K562 (cell line): Measurements from ENCODE around the gene LYSMD4. TPM values are rescaled to one million over a fixed set of nuclear protein-coding genes. Genes with fewer than 3 reads are reported as not detected.

Experiments
- BACH1 ChIP-seq: fragments of 200-800 bp; sonication (Bioruptor generic); IDR thresholded peaks from 2 replicates; pipeline ENCODE4 v1.6.1; 2016; ENCODE audit warnings: missing genetic modification characterization, missing compliant biosample characterization
- ELF1 ChIP-seq: fragments of 200-800 bp; sonication (Bioruptor generic); IDR thresholded peaks from 2 replicates; pipeline ENCODE4 v1.6.1; 2016; ENCODE audit warnings: missing genetic modification characterization, missing compliant biosample characterization
- NFIC ChIP-seq: fragments of 450-650 bp; IDR thresholded peaks from 2 replicates; pipeline ENCODE4 v1.6.1; 2017; ENCODE audit warnings: mild to moderate bottlenecking, inconsistent platforms
- PTTG1 ChIP-seq: fragments of 450-650 bp; IDR thresholded peaks from 2 replicates; pipeline ENCODE4 v1.6.1; 2016; ENCODE audit warnings: low read depth, mild to moderate bottlenecking, missing genetic modification characterization, missing compliant biosample characterization
- RAD21 ChIP-seq, 2 experiments: fragments of 250-450 bp in 1 of 2; fragments of 450-650 bp in 1 of 2; sonication (Bioruptor Pico) in 1 of 2; formaldehyde crosslinking in 1 of 2; IDR thresholded peaks in 1 of 2; conservative IDR thresholded peaks in 1 of 2; 2 replicates each; pipeline versions ENCODE4 v1.4.0 to v1.8.0; 2020 to 2022; ENCODE audit warnings: mild to moderate bottlenecking in 2 of 2, moderate library complexity in 1 of 2
- RBM17 ChIP-seq: fragments of 200-400 bp; formaldehyde crosslinking; IDR thresholded peaks from 2 replicates; pipeline ENCODE4 v1.6.1; 2017; ENCODE audit warnings: low read depth, mild to moderate bottlenecking, low read length, borderline replicate concordance
- SMC3 ChIP-seq: conservative IDR thresholded peaks from 2 replicates; pipeline ENCODE4 v1.6.1; 2011; ENCODE audit warnings: low read depth, low read length, improper control_type of control experiment; ENCODE audit not compliant: insufficient read depth
- STAG1 ChIP-seq: sonication (generic); formaldehyde crosslinking; IDR thresholded peaks from 2 replicates; pipeline ENCODE4 v1.5.0; 2020; ENCODE audit warnings: missing genetic modification reagents, borderline replicate concordance
- ZNF263 ChIP-seq: sonication (generic); formaldehyde crosslinking; IDR thresholded peaks from 2 replicates; pipeline ENCODE4 v1.8.0; 2022; ENCODE audit warnings: mild to moderate bottlenecking, missing genetic modification reagents, borderline replicate concordance
- ZNF408 ChIP-seq: fragments of 250-450 bp; sonication (Bioruptor Pico); IDR thresholded peaks from 2 replicates; pipeline ENCODE4 v1.4.0; 2020; ENCODE audit warnings: low read depth, mild to moderate bottlenecking, moderate library complexity
- polyA plus RNA-seq, 8 experiments: library from polyadenylated mRNA; depleted of rRNA in 4 of 8; stranded (reverse) in 5 of 8; unstranded in 3 of 8; fragments of >200 nt; fragmentation: Nextera tagmentation in 2 of 8; fragmentation: Illumina TruSeq in 1 of 8; extraction: Ambion mirVana in 2 of 8; extraction: Trizol in 1 of 8; gene quantifications; 2 replicates each; pipeline versions ENCODE4 v1.2.1 to v1.2.3, GENCODE V29; 2011 to 2014; ENCODE audit warnings: inconsistent platforms in 1 of 8, missing spikeins in 1 of 8
- total RNA-seq, 7 experiments: library from RNA; depleted of rRNA in 6 of 7; stranded (reverse); fragments of >200 nt in 6 of 7; fragmentation: Illumina TruSeq in 2 of 7; extraction: Trizol in 2 of 7; gene quantifications; 2 replicates each; pipeline versions ENCODE4 v1.2.1 to v1.2.3, GENCODE V29; 2011 to 2021; ENCODE audit warnings: low replicate concordance in 1 of 7
- TF ChIP-seq, protein P1 (sequence below), 2 experiments: fragments of 450-650 bp; formaldehyde crosslinking in 1 of 2; IDR thresholded peaks; 2 replicates each; pipeline versions ENCODE4 v1.4.0 to v1.6.1; 2014 to 2020; ENCODE audit warnings: mild to moderate bottlenecking in 2 of 2, borderline replicate concordance in 1 of 2, low read depth in 1 of 2
- TF ChIP-seq, protein P2 (sequence below), 3 experiments: IDR thresholded peaks in 2 of 3; conservative IDR thresholded peaks in 1 of 3; 2 replicates each; pipeline ENCODE4 v1.5.1; 2011 to 2012; ENCODE audit warnings: low read length in 3 of 3, mild to moderate bottlenecking in 3 of 3, control low read depth in 2 of 3, improper control_type of control experiment in 1 of 3, inconsistent platforms in 1 of 3, low read depth in 1 of 3, mixed read lengths in 1 of 3, moderate library complexity in 1 of 3; ENCODE audit not compliant: insufficient read depth in 2 of 3
- TF ChIP-seq, protein P3 (sequence below): fragments of 450-650 bp; formaldehyde crosslinking; IDR thresholded peaks from 2 replicates; pipeline ENCODE4 v1.4.0; 2020; ENCODE audit warnings: mild to moderate bottlenecking, moderate library complexity
- TF ChIP-seq, protein P4 (sequence below): fragments of 250-450 bp; sonication (Bioruptor Pico); IDR thresholded peaks from 2 replicates; pipeline ENCODE4 v1.8.0; 2022; ENCODE audit warnings: inconsistent platforms

The LYSMD4 gene
- total and polyA plus RNA-seq, 9 of the 15 experiments (the other 6 are each of a cell fraction or from before 2014, with no cell fraction given), result 0.46 to 3.1 (median 2.0) TPM

DNA sequence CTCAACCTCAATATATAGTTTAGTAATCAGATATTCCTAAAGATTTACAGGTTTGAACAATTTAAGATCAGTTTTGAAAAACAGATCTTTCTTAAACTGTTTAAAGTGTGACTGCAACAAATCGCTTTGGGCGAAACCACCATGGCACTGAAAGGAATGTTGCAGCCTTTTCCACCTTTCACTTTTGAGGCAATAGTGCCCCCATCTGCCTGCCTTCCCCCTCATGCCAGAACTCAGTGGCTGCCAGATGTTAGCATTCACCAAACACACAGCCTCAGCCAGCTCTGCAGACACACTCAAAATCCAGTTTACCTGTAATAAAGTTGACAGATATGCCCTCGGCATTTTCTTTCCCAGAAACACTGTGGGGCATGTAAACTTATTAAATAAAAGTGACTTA is 3.3 kb downstream of the LYSMD4 start (continued):
- TF ChIP-seq, protein P1, sequence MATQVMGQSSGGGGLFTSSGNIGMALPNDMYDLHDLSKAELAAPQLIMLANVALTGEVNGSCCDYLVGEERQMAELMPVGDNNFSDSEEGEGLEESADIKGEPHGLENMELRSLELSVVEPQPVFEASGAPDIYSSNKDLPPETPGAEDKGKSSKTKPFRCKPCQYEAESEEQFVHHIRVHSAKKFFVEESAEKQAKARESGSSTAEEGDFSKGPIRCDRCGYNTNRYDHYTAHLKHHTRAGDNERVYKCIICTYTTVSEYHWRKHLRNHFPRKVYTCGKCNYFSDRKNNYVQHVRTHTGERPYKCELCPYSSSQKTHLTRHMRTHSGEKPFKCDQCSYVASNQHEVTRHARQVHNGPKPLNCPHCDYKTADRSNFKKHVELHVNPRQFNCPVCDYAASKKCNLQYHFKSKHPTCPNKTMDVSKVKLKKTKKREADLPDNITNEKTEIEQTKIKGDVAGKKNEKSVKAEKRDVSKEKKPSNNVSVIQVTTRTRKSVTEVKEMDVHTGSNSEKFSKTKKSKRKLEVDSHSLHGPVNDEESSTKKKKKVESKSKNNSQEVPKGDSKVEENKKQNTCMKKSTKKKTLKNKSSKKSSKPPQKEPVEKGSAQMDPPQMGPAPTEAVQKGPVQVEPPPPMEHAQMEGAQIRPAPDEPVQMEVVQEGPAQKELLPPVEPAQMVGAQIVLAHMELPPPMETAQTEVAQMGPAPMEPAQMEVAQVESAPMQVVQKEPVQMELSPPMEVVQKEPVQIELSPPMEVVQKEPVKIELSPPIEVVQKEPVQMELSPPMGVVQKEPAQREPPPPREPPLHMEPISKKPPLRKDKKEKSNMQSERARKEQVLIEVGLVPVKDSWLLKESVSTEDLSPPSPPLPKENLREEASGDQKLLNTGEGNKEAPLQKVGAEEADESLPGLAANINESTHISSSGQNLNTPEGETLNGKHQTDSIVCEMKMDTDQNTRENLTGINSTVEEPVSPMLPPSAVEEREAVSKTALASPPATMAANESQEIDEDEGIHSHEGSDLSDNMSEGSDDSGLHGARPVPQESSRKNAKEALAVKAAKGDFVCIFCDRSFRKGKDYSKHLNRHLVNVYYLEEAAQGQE (IDR thresholded peaks at IDR 0.05; ENCODE audit: borderline replicate concordance), result peak; percentile 15; the same call in 1 of the 2 replicates
- TF ChIP-seq, protein P1 (CRISPR knock-in tag; IDR thresholded peaks at IDR 0.05; ENCODE audit: low read depth), result no peak
- TF ChIP-seq ELF1 (tag) (no peak), RAD21 (CRISPR knock-in tag; conservative IDR thresholded peaks at IDR 0.05 in 1 of 2, IDR thresholded peaks at IDR 0.05 in 1 of 2) (peak; percentile 60 to 77), STAG1 (CRISPR knock-in tag) (peak; percentile 42; the same call in 1 of the 2 replicates), NFIC (no peak), PTTG1 (tag) (no peak), ZNF408 (CRISPR knock-in tag) (no peak), SMC3 (peak; percentile 25; the same call in 1 of the 2 replicates), ZNF263 (no peak), BACH1 (tag) (no peak), RBM17 (no peak)
- TF ChIP-seq, protein P2, sequence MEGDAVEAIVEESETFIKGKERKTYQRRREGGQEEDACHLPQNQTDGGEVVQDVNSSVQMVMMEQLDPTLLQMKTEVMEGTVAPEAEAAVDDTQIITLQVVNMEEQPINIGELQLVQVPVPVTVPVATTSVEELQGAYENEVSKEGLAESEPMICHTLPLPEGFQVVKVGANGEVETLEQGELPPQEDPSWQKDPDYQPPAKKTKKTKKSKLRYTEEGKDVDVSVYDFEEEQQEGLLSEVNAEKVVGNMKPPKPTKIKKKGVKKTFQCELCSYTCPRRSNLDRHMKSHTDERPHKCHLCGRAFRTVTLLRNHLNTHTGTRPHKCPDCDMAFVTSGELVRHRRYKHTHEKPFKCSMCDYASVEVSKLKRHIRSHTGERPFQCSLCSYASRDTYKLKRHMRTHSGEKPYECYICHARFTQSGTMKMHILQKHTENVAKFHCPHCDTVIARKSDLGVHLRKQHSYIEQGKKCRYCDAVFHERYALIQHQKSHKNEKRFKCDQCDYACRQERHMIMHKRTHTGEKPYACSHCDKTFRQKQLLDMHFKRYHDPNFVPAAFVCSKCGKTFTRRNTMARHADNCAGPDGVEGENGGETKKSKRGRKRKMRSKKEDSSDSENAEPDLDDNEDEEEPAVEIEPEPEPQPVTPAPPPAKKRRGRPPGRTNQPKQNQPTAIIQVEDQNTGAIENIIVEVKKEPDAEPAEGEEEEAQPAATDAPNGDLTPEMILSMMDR (IDR thresholded peaks at IDR 0.05 in 2 of 3, conservative IDR thresholded peaks at IDR 0.05 in 1 of 3; ENCODE audit: insufficient read depth in 2 of 3, low read depth in 1 of 3, low read length in 3 of 3), result peak; percentile 43 to 59 (median 49); a peak in 4 of 6 replicates
- TF ChIP-seq, protein P3, sequence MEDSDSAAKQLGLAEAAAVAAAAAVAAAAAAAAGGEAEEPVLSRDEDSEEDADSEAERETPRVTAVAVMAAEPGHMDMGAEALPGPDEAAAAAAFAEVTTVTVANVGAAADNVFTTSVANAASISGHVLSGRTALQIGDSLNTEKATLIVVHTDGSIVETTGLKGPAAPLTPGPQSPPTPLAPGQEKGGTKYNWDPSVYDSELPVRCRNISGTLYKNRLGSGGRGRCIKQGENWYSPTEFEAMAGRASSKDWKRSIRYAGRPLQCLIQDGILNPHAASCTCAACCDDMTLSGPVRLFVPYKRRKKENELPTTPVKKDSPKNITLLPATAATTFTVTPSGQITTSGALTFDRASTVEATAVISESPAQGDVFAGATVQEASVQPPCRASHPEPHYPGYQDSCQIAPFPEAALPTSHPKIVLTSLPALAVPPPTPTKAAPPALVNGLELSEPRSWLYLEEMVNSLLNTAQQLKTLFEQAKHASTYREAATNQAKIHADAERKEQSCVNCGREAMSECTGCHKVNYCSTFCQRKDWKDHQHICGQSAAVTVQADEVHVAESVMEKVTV (CRISPR knock-in tag), result peak; percentile 40; the same call in 1 of the 2 replicates
- TF ChIP-seq, protein P4, sequence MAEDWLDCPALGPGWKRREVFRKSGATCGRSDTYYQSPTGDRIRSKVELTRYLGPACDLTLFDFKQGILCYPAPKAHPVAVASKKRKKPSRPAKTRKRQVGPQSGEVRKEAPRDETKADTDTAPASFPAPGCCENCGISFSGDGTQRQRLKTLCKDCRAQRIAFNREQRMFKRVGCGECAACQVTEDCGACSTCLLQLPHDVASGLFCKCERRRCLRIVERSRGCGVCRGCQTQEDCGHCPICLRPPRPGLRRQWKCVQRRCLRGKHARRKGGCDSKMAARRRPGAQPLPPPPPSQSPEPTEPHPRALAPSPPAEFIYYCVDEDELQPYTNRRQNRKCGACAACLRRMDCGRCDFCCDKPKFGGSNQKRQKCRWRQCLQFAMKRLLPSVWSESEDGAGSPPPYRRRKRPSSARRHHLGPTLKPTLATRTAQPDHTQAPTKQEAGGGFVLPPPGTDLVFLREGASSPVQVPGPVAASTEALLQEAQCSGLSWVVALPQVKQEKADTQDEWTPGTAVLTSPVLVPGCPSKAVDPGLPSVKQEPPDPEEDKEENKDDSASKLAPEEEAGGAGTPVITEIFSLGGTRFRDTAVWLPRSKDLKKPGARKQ (CRISPR knock-in tag), result no peak
